K562 (cell line): ENCODE data around the gene LRP2.

Experiments used
- CHD2 ChIP-seq: IDR thresholded peaks from 2 replicates; pipeline ENCODE4 v1.6.1; 2011; ENCODE audit warnings: low read depth, low read length
- EZH2 ChIP-seq: IDR thresholded peaks from 2 replicates; pipeline ENCODE4 v1.6.1; 2012; ENCODE audit warnings: low read depth, mild to moderate bottlenecking, inconsistent platforms, low read length, borderline replicate concordance
- JUNB ChIP-seq: fragments of 450-650 bp; formaldehyde crosslinking; conservative IDR thresholded peaks from 2 replicates; pipeline ENCODE4 v1.4.0; 2020; ENCODE audit warnings: mild to moderate bottlenecking

GRCh38 chr2:169362118-169362893 lies at the start of gene LRP2:
- TF ChIP-seq JUNB (CRISPR knock-in tag) = no peak
- no peak for TF ChIP-seq EZH2
- no peak for TF ChIP-seq CHD2
